ENCODE data around the gene IL12RB2. TPM values are rescaled to one million over a fixed set of nuclear protein-coding genes. Genes with fewer than 3 reads are reported as not detected.

Gene IL12RB2
- polyA plus RNA-seq, 1 experiment, result not detected

DNA sequence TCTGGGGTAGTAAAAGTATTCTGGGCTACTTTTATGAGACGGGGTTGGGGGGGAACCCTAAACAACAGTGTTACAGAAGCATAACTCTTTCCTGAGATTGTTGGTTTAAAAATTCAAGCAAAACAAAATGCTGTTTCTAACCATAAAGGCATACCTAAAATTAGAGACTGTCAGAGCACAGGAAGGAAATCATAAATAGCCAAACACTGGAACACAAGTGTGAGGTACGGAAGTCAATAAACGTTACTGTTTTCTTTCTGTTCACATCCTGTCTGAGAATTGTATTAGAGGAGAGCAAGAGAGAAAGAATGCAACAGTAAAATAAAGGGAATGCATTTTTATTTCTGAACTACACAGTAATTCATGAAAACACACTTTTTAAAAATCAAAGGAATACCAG, 42.8 kb upstream of the IL12RB2 start:
- CTCF ChIA-PET, result no interaction called here
- Histone ChIP-seq H3K36me3 (ENCODE audit: control insufficient read depth, insufficient read depth, low read length) (no peaks in the 10 kb centered on the region), H3K4me3 (ENCODE audit: low read depth, low read length) (no peak overlapping the region), H3K27me3 (ENCODE audit: control insufficient read depth, insufficient read depth, low read length) (peaks cover 4% of the 10 kb centered on the region; the same call in 1 of the 2 replicates)
- POLR2A ChIA-PET, result no interaction called here
- no peak for DNase-seq (ENCODE audit: low read depth)
- TF ChIP-seq CTCF (IDR thresholded peaks at IDR 0.05; ENCODE audit: insufficient read depth, low read depth, low read length), result no peak

GRCh38 chr1:67269061-67269460, 38.6 kb upstream of the IL12RB2 start:
- H3K27me3 ChIP-seq (ENCODE audit: control insufficient read depth, insufficient read depth, low read length), result peaks cover 2% of the 10 kb centered on the region; the same call in 1 of the 2 replicates
- TF ChIP-seq CTCF (IDR thresholded peaks at IDR 0.05; ENCODE audit: insufficient read depth, low read depth, low read length), result no peak
- DNase-seq (ENCODE audit: low read depth), result no peak
- H3K4me3 ChIP-seq (ENCODE audit: low read depth, low read length), result no peak overlapping the region
- POLR2A ChIA-PET, result no interaction called here
- CTCF ChIA-PET, result no interaction called here
- no peaks in the 10 kb centered on the region for H3K36me3 ChIP-seq (ENCODE audit: control insufficient read depth, insufficient read depth, low read length)

GRCh38 chr1:67270541-67270940, 37.1 kb upstream of the IL12RB2 start:
- no peak overlapping the region for H3K4me3 ChIP-seq (ENCODE audit: low read depth, low read length)
- no peak for DNase-seq (ENCODE audit: low read depth)
- peaks cover 2% of the 10 kb centered on the region; the same call in 1 of the 2 replicates for H3K27me3 ChIP-seq (ENCODE audit: control insufficient read depth, insufficient read depth, low read length)
- TF ChIP-seq CTCF (IDR thresholded peaks at IDR 0.05; ENCODE audit: insufficient read depth, low read depth, low read length), result no peak
- ChIA-PET CTCF (interaction anchor here (1.0 to 1.2 kb wide), 2 partner anchors 8 to 13 kb away, joined by 3 to 6 read pairs; no protein-coding TSS in a partner anchor), POLR2A (no interaction called here)
- H3K36me3 ChIP-seq (ENCODE audit: control insufficient read depth, insufficient read depth, low read length), result no peaks in the 10 kb centered on the region

GRCh38 chr1:67273591-67273990, 34.1 kb upstream of the IL12RB2 start:
- Histone ChIP-seq H3K4me3 (ENCODE audit: low read depth, low read length) (no peak overlapping the region), H3K27me3 (ENCODE audit: control insufficient read depth, insufficient read depth, low read length) (no peaks in the 10 kb centered on the region), H3K36me3 (ENCODE audit: control insufficient read depth, insufficient read depth, low read length) (no peaks in the 10 kb centered on the region)
- POLR2A ChIA-PET, result no interaction called here
- TF ChIP-seq CTCF (IDR thresholded peaks at IDR 0.05; ENCODE audit: insufficient read depth, low read depth, low read length), result no peak
- CTCF ChIA-PET, result interaction anchor here (1.5 kb wide), 1 partner anchor 9 kb away, joined by 3 read pairs; no protein-coding TSS in a partner anchor
- DNase-seq (ENCODE audit: low read depth), result no peak

- TF ChIP-seq CTCF (IDR thresholded peaks at IDR 0.05; ENCODE audit: insufficient read depth, low read depth, low read length), result no peak
- ChIA-PET CTCF (interaction anchor here (0.7 kb wide), 1 partner anchor 508 kb away, joined by 3 read pairs; no protein-coding TSS in a partner anchor), POLR2A (no interaction called here)
Observed at GRCh38 chr1:67274623-67275325, 32.9 kb upstream of the IL12RB2 start.

More at GRCh38 chr1:67274623-67275325, 32.9 kb upstream of the IL12RB2 start:
- Histone ChIP-seq H3K36me3 (ENCODE audit: control insufficient read depth, insufficient read depth, low read length) (no peaks in the 10 kb centered on the region), H3K4me3 (ENCODE audit: low read depth, low read length) (no peak overlapping the region), H3K27me3 (ENCODE audit: control insufficient read depth, insufficient read depth, low read length) (no peaks in the 10 kb centered on the region)
- no peak for DNase-seq (ENCODE audit: low read depth)
